Cardiac muscle cell (in vitro differentiated cells and primary cell): ENCODE measurements around the gene RNF220. TPM values are rescaled to one million over a fixed set of nuclear protein-coding genes. Genes with fewer than 3 reads are reported as not detected.
A peak's percentile ranks its signal among the peaks of the same experiment; 100 is the strongest.

ENCODE experiments used
- DNase-seq, 2 donors: peaks; one replicate each; pipeline versions ENCODE4 v3.0.0 to v3.0.0-alpha.2; 2010 to 2017; ENCODE audit warnings: low read depth in 1 of 2, low spot score in 1 of 2
- H3K27ac ChIP-seq: fragments of 200-600 bp; sonication (generic); 2 replicates; pipeline ENCODE4 v1.5.1; 2016
- H3K27me3 ChIP-seq: fragments of 200-600 bp; sonication (generic); 2 replicates; pipeline ENCODE4 v1.6.0; 2016; ENCODE audit warnings: control low read depth
- H3K36me3 ChIP-seq: fragments of 200-600 bp; sonication (generic); 2 replicates; pipeline ENCODE4 v1.5.1; 2016; ENCODE audit warnings: control low read depth
- H3K4me1 ChIP-seq: fragments of 200-600 bp; sonication (generic); 2 replicates; pipeline ENCODE4 v1.8.1; 2017; ENCODE audit warnings: low read depth, mild to moderate bottlenecking, mixed run types
- H3K4me3 ChIP-seq: fragments of 200-600 bp; sonication (generic); 2 replicates; pipeline ENCODE4 v1.5.1; 2016; ENCODE audit warnings: mild to moderate bottlenecking
- H3K9me3 ChIP-seq: fragments of 200-600 bp; sonication (generic); 2 replicates; pipeline ENCODE4 v1.5.1; 2017; ENCODE audit warnings: low read depth, mild to moderate bottlenecking, control low read depth
- CTCF ChIP-seq: IDR thresholded peaks from 2 replicates; pipeline ENCODE4 v1.5.1; 2012; ENCODE audit warnings: low read depth, mild to moderate bottlenecking, low read length
- polyA plus RNA-seq: library from polyadenylated mRNA; unstranded; fragments of >200 nt; fragmentation: Nextera tagmentation; extraction: Ambion mirVana; gene quantifications from 2 replicates; pipeline ENCODE4 v1.2.1, GENCODE V29; 2016
- total RNA-seq: library from RNA; depleted of rRNA; stranded (reverse); fragments of >200 nt; gene quantifications from 2 replicates; pipeline ENCODE4 v1.2.3, GENCODE V29; 2016

RNF220 gene
- total and polyA plus RNA-seq, 2 experiments from 2014 or later = 57.6 to 142 TPM

GRCh38 chr1:44672961-44673674 lies 268.1 kb downstream of the RNF220 start:
- TF ChIP-seq CTCF = no peak
- no peaks in the 10 kb centered on the region for H3K36me3 ChIP-seq
- H3K4me1 ChIP-seq = peaks cover 15% of the 10 kb centered on the region
- H3K4me3 ChIP-seq = peak overlapping the region; percentile 59
- H3K27me3 ChIP-seq = no peaks in the 10 kb centered on the region
- no peak for DNase-seq
- no peaks in the 10 kb centered on the region for H3K9me3 ChIP-seq
- peak overlapping the region; percentile 89 for H3K27ac ChIP-seq

GRCh38 chr1:44673675-44674112 lies 268.6 kb downstream of the RNF220 start:
- Histone ChIP-seq H3K36me3 (no peaks in the 10 kb centered on the region), H3K27me3 (no peaks in the 10 kb centered on the region), H3K9me3 (no peaks in the 10 kb centered on the region), H3K4me3 (peak overlapping the region; percentile 59), H3K27ac (peak overlapping the region; percentile 89), H3K4me1 (peaks cover 15% of the 10 kb centered on the region)
- DNase-seq = no peak
- TF ChIP-seq CTCF = no peak

- peak; percentile 99 to 100 for DNase-seq
- Histone ChIP-seq H3K27ac (peak within 1 kb of the TSS; percentile 89), H3K36me3 (no peaks in the 10 kb centered on the region), H3K4me3 (peak within 1 kb of the TSS; percentile 59), H3K9me3 (no peaks in the 10 kb centered on the region), H3K4me1 (peaks cover 15% of the 10 kb centered on the region), H3K27me3 (no peaks in the 10 kb centered on the region)
- TF ChIP-seq CTCF = peak; percentile 10
Observed at GRCh38 chr1:44674113-44675000, 269.3 kb downstream of the RNF220 start, which contains the start of the genes ARMH1 and TMEM53. ARMH1 (plus strand) TSS chr1:44674714; CDS start chr1:44689698, 14,984 bp downstream. TMEM53 (minus strand) TSS chr1:44674481; CDS start chr1:44674391, 90 bp downstream.

GRCh38 chr1:44675186-44675585 lies 270.1 kb downstream of the RNF220 start:
- peak overlapping the region; percentile 59 for H3K4me3 ChIP-seq
- no peaks in the 10 kb centered on the region for H3K9me3 ChIP-seq
- H3K36me3 ChIP-seq = no peaks in the 10 kb centered on the region
- H3K4me1 ChIP-seq = peaks cover 15% of the 10 kb centered on the region
- no peak for DNase-seq
- no peaks in the 10 kb centered on the region for H3K27me3 ChIP-seq
- no peak for TF ChIP-seq CTCF
- H3K27ac ChIP-seq = no peak overlapping the region

GRCh38 chr1:44676484-44677200 lies 271.6 kb downstream of the RNF220 start:
- Histone ChIP-seq H3K36me3 (no peaks in the 10 kb centered on the region), H3K27ac (peak overlapping the region; percentile 79), H3K4me3 (no peak overlapping the region), H3K9me3 (no peaks in the 10 kb centered on the region), H3K4me1 (peaks cover 15% of the 10 kb centered on the region), H3K27me3 (no peaks in the 10 kb centered on the region)
- no peak for TF ChIP-seq CTCF
- DNase-seq = peak in 1 of 2 donors; percentile 59
